HG02870 (cell line): Measurements from ENCODE around the gene ZFP42.
"Not testable (repeated sequence)": the region's sequence is repeated elsewhere in the genome, so short reads cannot be mapped to it uniquely, and the experiment has no call there.

ENCODE experiments used
- ATAC-seq: cut with Tn5 transposase; IDR thresholded peaks from one replicate; pipeline ENCODE4 v1.9.1; 2021; ENCODE audit warnings: mild to moderate bottlenecking, moderate library complexity; ENCODE audit not compliant: unreplicated experiment

ZFP42 gene

GRCh38 chr4:188018262-188018661 is 22.7 kb downstream of the ZFP42 start:
- ATAC-seq, result no peak

DNA sequence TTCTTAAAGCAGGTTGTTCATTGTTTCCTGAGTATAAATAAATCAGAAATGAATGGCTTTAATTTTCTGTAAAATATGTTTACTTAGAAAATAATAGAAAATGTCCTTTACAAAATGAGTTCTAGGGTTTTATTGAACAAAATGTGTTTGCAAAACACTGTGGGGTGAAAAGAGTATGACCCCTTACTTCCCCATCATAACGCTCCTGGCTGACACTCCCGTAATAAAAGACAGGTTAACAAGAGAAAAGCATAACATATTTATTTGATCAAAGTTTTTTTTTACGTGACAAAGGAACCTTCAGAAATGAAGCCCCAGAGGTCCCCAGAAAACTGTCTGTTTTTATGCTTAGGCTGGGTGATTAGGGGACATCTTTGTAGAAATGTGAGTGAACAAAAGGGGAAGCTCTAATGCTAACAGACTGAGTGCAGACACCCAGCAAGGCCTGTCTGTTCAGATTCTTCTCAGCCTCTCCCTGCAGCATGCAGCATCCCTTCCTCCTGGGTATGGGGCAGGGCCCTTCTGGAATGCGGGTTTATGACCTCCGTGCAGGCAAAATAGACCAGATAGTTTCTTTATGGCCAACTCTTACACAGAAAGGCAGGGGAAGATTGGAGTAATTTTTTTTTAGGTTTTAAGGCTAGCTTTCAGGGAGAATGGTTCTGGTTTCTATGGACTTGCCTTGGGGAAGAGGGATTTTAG is 26.1 kb downstream of the ZFP42 start:
- ATAC-seq, result no peak

DNA sequence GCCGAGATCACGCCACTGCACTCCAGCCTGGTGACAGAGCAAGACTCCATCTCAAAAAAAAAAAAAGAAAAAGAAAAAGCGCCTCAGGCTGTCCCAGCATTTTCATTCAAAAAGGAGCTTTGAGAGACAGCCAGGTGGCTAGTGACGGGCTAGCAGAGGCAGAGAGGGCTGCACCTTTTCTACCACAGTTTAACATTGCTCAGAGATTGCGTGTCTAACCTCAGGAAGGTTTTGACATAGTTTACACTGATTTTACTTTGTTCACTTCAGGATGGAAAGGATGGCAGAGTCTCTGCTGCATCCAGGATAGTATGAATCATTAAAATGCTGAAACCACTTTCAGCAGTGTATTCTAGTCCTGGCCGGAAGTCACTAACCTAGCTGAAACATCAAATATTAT is 28.1 kb downstream of the ZFP42 start:
- ATAC-seq, result no peak

- ATAC-seq, result no peak
Observed at GRCh38 chr4:188025476-188025875, 29.9 kb downstream of the ZFP42 start.

GRCh38 chr4:188029114-188029513 is 33.5 kb downstream of the ZFP42 start:
- no peak for ATAC-seq

DNA sequence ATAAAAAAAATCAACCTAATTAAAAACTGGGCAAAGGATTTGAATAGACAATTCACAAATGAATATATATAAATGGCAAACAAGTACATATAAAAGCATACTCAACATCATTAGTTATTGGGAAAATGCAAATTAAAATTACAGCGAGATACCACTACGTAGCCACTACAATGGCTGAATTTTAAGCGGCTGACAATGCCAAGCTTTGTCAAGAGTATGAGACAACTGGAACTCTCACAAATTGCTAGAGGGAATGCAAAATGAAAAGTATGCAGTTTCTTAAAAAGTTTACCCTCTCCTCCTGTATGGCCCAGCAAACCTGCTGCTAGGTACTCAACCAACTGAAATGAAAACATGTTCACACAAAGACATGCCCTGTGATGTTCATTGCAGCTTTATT is 34.8 kb downstream of the ZFP42 start:
- ATAC-seq, result no peak

DNA sequence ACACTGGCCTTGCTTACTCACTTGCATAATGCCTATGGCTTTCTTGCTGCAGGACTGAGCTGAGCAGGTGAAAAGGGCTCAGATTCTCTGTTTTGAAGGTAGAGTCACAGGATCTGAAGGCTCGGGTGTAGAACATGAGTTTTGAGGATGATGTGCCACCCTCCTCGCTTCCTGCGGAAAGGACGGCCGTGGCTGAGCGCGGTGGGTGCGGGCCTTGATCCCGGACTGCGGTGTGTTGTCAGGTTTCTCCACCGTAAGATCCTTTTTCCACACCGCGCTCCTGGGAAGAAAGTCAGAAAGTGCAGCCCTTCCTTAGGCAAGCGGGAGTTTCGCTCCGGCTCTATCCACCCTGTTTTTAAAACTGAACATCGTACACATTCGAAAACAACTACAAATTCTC is 36.2 kb downstream of the ZFP42 start:
- ATAC-seq, result no peak

- ATAC-seq, result no peak
Observed at GRCh38 chr4:188032170-188032569, 36.6 kb downstream of the ZFP42 start.

DNA sequence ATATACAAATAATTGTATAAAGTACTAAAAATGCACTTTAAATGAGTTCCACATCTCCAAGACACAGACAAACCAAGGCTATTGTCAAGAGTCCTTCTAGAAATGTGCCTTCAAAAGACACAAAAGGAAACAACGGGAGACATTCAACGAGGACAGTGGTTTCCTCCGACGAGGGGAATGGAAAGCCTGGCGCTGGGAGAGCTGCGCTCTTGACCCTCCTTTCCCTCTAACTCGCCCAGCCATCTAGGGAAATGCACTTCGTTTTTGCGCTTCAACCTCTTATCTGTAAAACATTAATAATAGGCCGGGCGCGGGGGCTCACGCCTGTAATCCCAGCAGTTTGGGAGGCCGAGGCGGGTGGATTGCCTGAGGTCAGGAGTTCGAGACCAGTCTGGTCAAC is 37.0 kb downstream of the ZFP42 start:
- ATAC-seq, result no peak

DNA sequence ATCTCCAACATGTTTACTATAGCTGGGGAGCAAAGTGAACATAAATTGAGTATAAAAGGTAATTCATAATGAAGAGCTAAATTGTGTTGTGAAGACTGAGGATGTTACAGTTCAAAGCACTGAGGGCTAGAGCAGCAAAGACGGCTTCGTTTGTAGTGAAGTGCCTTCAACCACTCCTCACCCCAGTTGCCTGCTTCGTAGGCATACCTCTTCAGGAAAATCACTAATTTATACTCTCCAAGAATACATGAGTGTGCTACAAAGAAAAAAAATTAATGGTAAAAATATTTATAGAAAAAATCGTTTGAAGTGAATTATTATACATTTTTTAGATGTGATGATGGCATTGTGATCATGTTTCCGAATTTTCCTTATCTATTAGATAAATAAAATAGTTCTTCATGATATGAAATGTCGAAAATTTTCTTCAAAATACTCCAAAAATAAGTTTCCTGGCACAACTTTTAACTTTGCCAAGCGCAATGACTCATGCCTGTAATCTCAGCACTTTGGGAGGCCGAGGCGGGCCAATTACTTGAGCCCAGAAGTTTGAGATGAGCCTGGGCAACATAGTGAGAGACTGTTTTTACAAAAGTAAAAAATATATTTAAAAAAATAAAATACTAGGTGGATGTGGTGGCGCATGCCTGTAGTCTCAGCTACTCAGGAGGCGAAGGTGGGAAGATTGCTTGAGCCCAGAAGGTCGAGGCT is 41.6 kb downstream of the ZFP42 start:
- ATAC-seq, result no peak

DNA sequence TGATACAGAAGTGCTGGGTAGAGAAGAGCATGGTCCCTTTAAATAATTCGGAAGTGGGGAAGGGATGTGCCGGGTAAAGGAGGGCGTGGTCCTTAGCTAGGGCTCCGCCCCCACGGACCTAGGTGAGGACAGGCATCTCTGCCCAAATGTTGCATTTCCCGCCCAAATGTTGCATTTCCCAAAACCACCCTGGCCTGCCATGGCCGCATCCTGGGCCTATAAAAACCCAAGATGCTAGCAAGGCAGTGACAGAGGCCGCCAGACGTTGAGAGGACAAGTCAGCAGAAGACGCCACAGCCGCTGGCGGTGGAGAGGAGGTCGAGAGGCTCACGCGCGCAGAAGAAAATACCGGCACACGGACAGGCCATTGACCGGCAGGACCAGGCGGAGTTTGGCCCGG is 46.1 kb downstream of the ZFP42 start:
- no peak for ATAC-seq

- ATAC-seq, result no peak
Observed at GRCh38 chr4:188042191-188042590, 46.6 kb downstream of the ZFP42 start.

- ATAC-seq, result no peak
Observed at GRCh38 chr4:188043154-188043553, 47.6 kb downstream of the ZFP42 start.

- not testable (repeated sequence) for ATAC-seq
Observed at GRCh38 chr4:188045461-188045860, 49.9 kb downstream of the ZFP42 start.

DNA sequence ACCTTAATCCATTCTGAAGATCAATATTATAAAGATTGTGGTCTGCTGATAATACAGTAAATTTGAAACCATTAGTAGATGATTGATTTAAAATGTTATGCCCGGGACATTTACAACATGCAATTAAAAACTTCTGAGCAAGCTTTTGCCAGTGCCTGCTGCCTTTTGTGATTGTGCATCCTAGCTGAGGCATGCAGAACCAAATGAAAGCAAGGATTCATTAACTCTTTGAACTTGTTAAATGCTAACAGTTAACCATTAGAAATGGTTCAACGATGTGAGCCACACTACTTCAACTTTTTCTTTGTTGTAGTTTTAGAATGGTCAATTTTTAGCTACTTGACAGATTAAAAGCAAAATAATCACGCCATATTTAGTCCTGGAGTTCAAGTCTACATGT is 51.1 kb downstream of the ZFP42 start:
- no peak for ATAC-seq

GRCh38 chr4:188053302-188053701 is 57.7 kb downstream of the ZFP42 start:
- ATAC-seq, result no peak
